Measurements from ENCODE around the gene KCNJ6.

KCNJ6 gene

GRCh38 chr21:37699024-37699775 lies 217.1 kb downstream of the KCNJ6 start:
- FAIRE-seq (no peak), DNase-seq (ENCODE audit: extremely low spot score, insufficient read length, low read depth) (no peak)

GRCh38 chr21:37696936-37697335 lies 219.3 kb downstream of the KCNJ6 start:
- no peak for FAIRE-seq
- DNase-seq (ENCODE audit: extremely low spot score, insufficient read length, low read depth): no peak

GRCh38 chr21:37695111-37695510 lies 221.1 kb downstream of the KCNJ6 start:
- FAIRE-seq: no peak
- DNase-seq (ENCODE audit: extremely low spot score, insufficient read length, low read depth): no peak

GRCh38 chr21:37688952-37689659 lies 227.2 kb downstream of the KCNJ6 start:
- no peak for FAIRE-seq
- no peak for DNase-seq (ENCODE audit: extremely low spot score, insufficient read length, low read depth)

- FAIRE-seq (no peak), DNase-seq (ENCODE audit: extremely low spot score, insufficient read length, low read depth) (no peak)
Observed at GRCh38 chr21:37686991-37687810, 229.1 kb downstream of the KCNJ6 start.

GRCh38 chr21:37684547-37684946 lies 231.7 kb downstream of the KCNJ6 start:
- FAIRE-seq (no peak), DNase-seq (ENCODE audit: extremely low spot score, insufficient read length, low read depth) (no peak)

- DNase-seq (ENCODE audit: extremely low spot score, insufficient read length, low read depth): no peak
- FAIRE-seq: no peak
Observed at GRCh38 chr21:37684115-37684493, 232.2 kb downstream of the KCNJ6 start.

GRCh38 chr21:37683396-37684114 lies 232.7 kb downstream of the KCNJ6 start:
- no peak for DNase-seq (ENCODE audit: extremely low spot score, insufficient read length, low read depth)
- FAIRE-seq: no peak

- no peak for FAIRE-seq
Observed at GRCh38 chr21:37682966-37683365, 233.3 kb downstream of the KCNJ6 start.

GRCh38 chr21:37677006-37677405 lies 239.3 kb downstream of the KCNJ6 start:
- no peak for FAIRE-seq

More at GRCh38 chr21:37682966-37683365, 233.3 kb downstream of the KCNJ6 start:
- DNase-seq (ENCODE audit: extremely low spot score, insufficient read length, low read depth): no peak

GRCh38 chr21:37675202-37675801 lies 241.0 kb downstream of the KCNJ6 start:
- peak; percentile 30 for DNase-seq (ENCODE audit: extremely low spot score, insufficient read length, low read depth)
- peak; percentile 21 for FAIRE-seq

More at GRCh38 chr21:37677006-37677405, 239.3 kb downstream of the KCNJ6 start:
- DNase-seq (ENCODE audit: extremely low spot score, insufficient read length, low read depth): no peak

GRCh38 chr21:37673801-37674575 lies 242.3 kb downstream of the KCNJ6 start:
- no peak for DNase-seq (ENCODE audit: extremely low spot score, insufficient read length, low read depth)
- no peak for FAIRE-seq

GRCh38 chr21:37671381-37671780 lies 244.9 kb downstream of the KCNJ6 start:
- DNase-seq (ENCODE audit: extremely low spot score, insufficient read length, low read depth) (no peak), FAIRE-seq (no peak)

GRCh38 chr21:37670883-37671282 lies 245.4 kb downstream of the KCNJ6 start:
- no peak for FAIRE-seq
- no peak for DNase-seq (ENCODE audit: extremely low spot score, insufficient read length, low read depth)

- DNase-seq (ENCODE audit: extremely low spot score, insufficient read length, low read depth) (no peak), FAIRE-seq (no peak)
Observed at GRCh38 chr21:37669249-37669648, 247.0 kb downstream of the KCNJ6 start.

GRCh38 chr21:37668462-37669239 lies 247.6 kb downstream of the KCNJ6 start:
- FAIRE-seq: no peak

GRCh38 chr21:37667380-37667779 lies 248.9 kb downstream of the KCNJ6 start:
- FAIRE-seq: no peak
- DNase-seq (ENCODE audit: extremely low spot score, insufficient read length, low read depth): no peak

More at GRCh38 chr21:37668462-37669239, 247.6 kb downstream of the KCNJ6 start:
- DNase-seq (ENCODE audit: extremely low spot score, insufficient read length, low read depth): no peak
